Heart left ventricle (tissue), 16 donors: ENCODE results near the gene AGPAT2. TPM values are rescaled to one million over a fixed set of nuclear protein-coding genes. Genes with fewer than 3 reads are reported as not detected.
A peak's percentile ranks its signal among the peaks of the same experiment; 100 is the strongest.

Source experiments
- ATAC-seq, 4 donors: fragments of 200-7000 bp; cut with Tn5 transposase; one replicate each; pipeline ENCODE4 v1.9.1; 2020 to 2022; ENCODE audit warnings: moderate library complexity in 4 of 4, mild to moderate bottlenecking in 3 of 4, moderate number of reproducible peaks in 1 of 4
- DNase-seq, 5 donors: peaks; one replicate each; pipeline ENCODE4 v3.0.0-alpha.2; 2020
- H3K27ac ChIP-seq, 12 donors: fragments of 200-600 bp; sonication (generic) in 4 of 12; one replicate each; pipeline versions ENCODE4 v1.5.0 to v1.8.0; 2016 to 2022; ENCODE audit warnings: mild to moderate bottlenecking in 2 of 12
- H3K27me3 ChIP-seq, 9 donors: fragments of 200-600 bp; sonication (generic) in 2 of 9; one replicate each; pipeline versions ENCODE4 v1.5.1 to v1.8.0; 2016 to 2022; ENCODE audit warnings: mild to moderate bottlenecking in 3 of 9
- H3K36me3 ChIP-seq, 9 donors: fragments of 200-600 bp; sonication (generic) in 2 of 9; one replicate each; pipeline versions ENCODE4 v1.5.0 to v1.8.0; 2018 to 2022; ENCODE audit warnings: mild to moderate bottlenecking in 2 of 9
- H3K4me1 ChIP-seq, 12 donors: fragments of 200-600 bp; sonication (generic) in 4 of 12; one replicate each; pipeline versions ENCODE4 v1.5.0 to v1.8.0; 2016 to 2022; ENCODE audit warnings: mild to moderate bottlenecking in 3 of 12
- H3K4me3 ChIP-seq, 12 donors: fragments of 200-600 bp; sonication (generic) in 4 of 12; one replicate each; pipeline versions ENCODE4 v1.5.0 to v1.8.0; 2017 to 2022; ENCODE audit warnings: mild to moderate bottlenecking in 9 of 12, moderate library complexity in 4 of 12
- H3K9me3 ChIP-seq, 12 donors: fragments of 200-600 bp; sonication (generic) in 4 of 12; one replicate each; pipeline versions ENCODE4 v1.5.0 to v1.8.0; 2016 to 2022; ENCODE audit warnings: mild to moderate bottlenecking in 1 of 12
- POLR2A ChIP-seq, 2 donors: fragments of 450-650 bp; IDR thresholded peaks; one replicate each; pipeline ENCODE4 v1.6.1; 2017; ENCODE audit warnings: antibody characterized with exemption in 2 of 2, mild to moderate bottlenecking in 2 of 2, moderate library complexity in 2 of 2
- WGBS, 4 donors: extraction: QIAGEN DNeasy Blood & Tissue Kit in 2 of 4; methylation state at CpG; one replicate each; pipeline versions ENCODE4 v1.1.5 to v1.1.7; 2013 to 2018; 5-methylcytosine and 5-hydroxymethylcytosine counted together
- intact Hi-C, 10 donors: fragments of 100-400 bp; cut with DNase I; formaldehyde crosslinking; loops; one replicate each; pipeline versions ENCODE4 v1.11.1 to v1.14.2; 2022
- polyA plus RNA-seq, 2 donors: library from polyadenylated mRNA; stranded (reverse); fragments of 200-250 nt; gene quantifications; one replicate each; pipeline ENCODE4 v1.2.3, GENCODE V29; 2013
- total RNA-seq, 9 donors: library from RNA; depleted of rRNA in 2 of 9; stranded (reverse); fragments of >200 nt in 2 of 9; fragmentation: NEBNext Ultra II Directional in 3 of 9; extraction: Animal tissue kit (Norgen Biotek cat#: 25700) in 3 of 9; gene quantifications; one replicate each; pipeline versions ENCODE4 v1.1.0 to v1.2.4, GENCODE V29; 2016 to 2023
- TF ChIP-seq, protein P1 (sequence below), 12 donors: fragments of 200-600 bp; sonication (generic) in 4 of 12; IDR thresholded peaks; one replicate each; pipeline versions ENCODE4 v1.5.0 to v1.8.0; 2018 to 2022; ENCODE audit warnings: antibody characterized with exemption in 12 of 12, mild to moderate bottlenecking in 5 of 12
- donor health status: ischemic (EF 13 %, LVEDD 7.1; RV severe dilation, severe dysfunction).
- donor health status: healthy with polysubstance abuse.
- donor health status: DM: no; HTN: yes; CAD: no.
- donor health status: DM: no; HTN: no; CAD: no.
- donor health status: ischemic (EF 25% LVEDD 6.9; RV normal size, moderate dysfunction).
- donor health status: ischemic (EF 25% LVEDD 5.7; RV mildly dilated, moderate dysfunction).
- donor health status: healthy.
- donor health status: DM: yes; HTN: yes; CAD: no.
- donor health status: ischemic (EF 35%, LVEDD 5.7; RV mildly dilated, moderate dysfunction).
- donor health status: nonischemic (EF 11% LVEDD 7.7; RV severe dilation, severe dysfunction).
- donor health status: DM: yes; HTN: yes; CAD: no.
- donor health status: PGD.
- donor health status: ischemic (EF 29% LVEDD 5.4; RV normal size, mild dysfunction).
- donor health status: nonischemic (EF 23%, LVEDD 6.1; RV moderate dilation, normal function).

Gene AGPAT2
- total and polyA plus RNA-seq, 11 donors = 52.4 to 122 (median 69.3) TPM

DNA sequence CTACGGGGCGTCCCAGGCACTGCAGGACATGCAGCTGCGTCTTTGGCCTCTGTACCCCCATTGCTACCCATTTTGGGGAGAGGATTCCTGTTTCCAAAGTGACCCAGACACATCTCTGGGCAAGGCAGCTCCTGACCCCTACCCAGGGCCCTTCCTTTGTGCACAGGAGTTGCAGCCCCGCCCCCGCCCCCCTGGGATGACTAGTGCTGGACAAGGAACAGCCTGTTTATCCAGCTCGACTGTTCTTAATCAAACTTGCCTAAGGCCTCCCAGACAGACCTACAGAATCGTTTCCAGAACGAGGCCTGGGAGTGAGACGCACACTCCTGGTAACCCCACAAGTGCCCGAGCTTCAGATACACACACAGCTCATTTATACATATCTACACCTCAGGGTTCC lies 38.4 kb upstream of the AGPAT2 start:
- no peaks in the 10 kb centered on the region for H3K27me3 ChIP-seq
- H3K27ac ChIP-seq = peak overlapping the region in 6 of 12 donors; percentile 27 to 88 (median 74)
- 58 to 71% (median 63%) methylated on average over 10 of the region's 10 CpGs for WGBS, 4 donors
- peaks cover 15 to 84% (median 57%) of the 10 kb centered on the region in 12 donors for H3K4me1 ChIP-seq
- H3K36me3 ChIP-seq = peaks cover 3 to 59% (median 49%) of the 10 kb centered on the region in 9 donors
- DNase-seq = no peak
- TF ChIP-seq POLR2A (IDR thresholded peaks at IDR 0.05) = no peak
- TF ChIP-seq, protein P1, sequence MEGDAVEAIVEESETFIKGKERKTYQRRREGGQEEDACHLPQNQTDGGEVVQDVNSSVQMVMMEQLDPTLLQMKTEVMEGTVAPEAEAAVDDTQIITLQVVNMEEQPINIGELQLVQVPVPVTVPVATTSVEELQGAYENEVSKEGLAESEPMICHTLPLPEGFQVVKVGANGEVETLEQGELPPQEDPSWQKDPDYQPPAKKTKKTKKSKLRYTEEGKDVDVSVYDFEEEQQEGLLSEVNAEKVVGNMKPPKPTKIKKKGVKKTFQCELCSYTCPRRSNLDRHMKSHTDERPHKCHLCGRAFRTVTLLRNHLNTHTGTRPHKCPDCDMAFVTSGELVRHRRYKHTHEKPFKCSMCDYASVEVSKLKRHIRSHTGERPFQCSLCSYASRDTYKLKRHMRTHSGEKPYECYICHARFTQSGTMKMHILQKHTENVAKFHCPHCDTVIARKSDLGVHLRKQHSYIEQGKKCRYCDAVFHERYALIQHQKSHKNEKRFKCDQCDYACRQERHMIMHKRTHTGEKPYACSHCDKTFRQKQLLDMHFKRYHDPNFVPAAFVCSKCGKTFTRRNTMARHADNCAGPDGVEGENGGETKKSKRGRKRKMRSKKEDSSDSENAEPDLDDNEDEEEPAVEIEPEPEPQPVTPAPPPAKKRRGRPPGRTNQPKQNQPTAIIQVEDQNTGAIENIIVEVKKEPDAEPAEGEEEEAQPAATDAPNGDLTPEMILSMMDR (IDR thresholded peaks at IDR 0.05) = no peak
- intact Hi-C loops = loop anchor here in 3 of 10 donors (5.0 kb wide), 1 partner anchor 38 kb away; the partner anchor contains the start of gene AGPAT2 (in 3 of the 3)
- no peaks in the 10 kb centered on the region for H3K9me3 ChIP-seq
- ATAC-seq = no peak
- H3K4me3 ChIP-seq = peak overlapping the region in 11 of 12 donors; percentile 2 to 96 (median 83)

DNA sequence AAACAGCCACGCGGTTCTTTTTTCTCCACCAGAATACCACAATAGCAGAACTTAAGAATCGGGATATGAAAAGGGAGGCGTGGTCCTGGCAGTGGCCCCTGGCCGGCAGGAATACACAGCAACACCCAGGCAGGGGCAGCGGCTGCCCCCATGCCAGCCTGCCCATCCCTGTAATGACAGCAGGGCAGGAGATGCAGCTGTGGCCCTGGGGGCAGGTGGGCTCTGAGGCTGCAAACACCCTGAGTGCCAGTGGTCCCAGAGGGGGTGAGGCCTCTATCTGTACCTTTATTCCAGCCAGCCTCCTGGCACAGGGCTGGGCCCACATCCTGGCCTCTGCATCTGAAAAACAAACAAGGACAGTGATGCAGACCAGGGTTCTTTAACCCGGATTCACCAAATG lies 37.5 kb upstream of the AGPAT2 start:
- TF ChIP-seq POLR2A (IDR thresholded peaks at IDR 0.05) = no peak
- TF ChIP-seq, protein P1 (IDR thresholded peaks at IDR 0.05) = no peak
- H3K4me1 ChIP-seq = peaks cover 16 to 92% (median 64%) of the 10 kb centered on the region in 12 donors
- H3K27ac ChIP-seq = no peak overlapping the region
- no peaks in the 10 kb centered on the region for H3K27me3 ChIP-seq
- no peaks in the 10 kb centered on the region for H3K9me3 ChIP-seq
- WGBS, 4 donors = 68 to 80% (median 73%) methylated on average over 7 of the region's 7 CpGs
- ATAC-seq (no peak), DNase-seq (no peak)
- no peak overlapping the region for H3K4me3 ChIP-seq
- intact Hi-C loops = loop anchor here in 3 of 10 donors (5.0 kb wide), 1 partner anchor 37 kb away; the partner anchor contains the start of gene AGPAT2 (in 3 of the 3)
- H3K36me3 ChIP-seq = peaks cover 3 to 59% (median 49%) of the 10 kb centered on the region in 9 donors

DNA sequence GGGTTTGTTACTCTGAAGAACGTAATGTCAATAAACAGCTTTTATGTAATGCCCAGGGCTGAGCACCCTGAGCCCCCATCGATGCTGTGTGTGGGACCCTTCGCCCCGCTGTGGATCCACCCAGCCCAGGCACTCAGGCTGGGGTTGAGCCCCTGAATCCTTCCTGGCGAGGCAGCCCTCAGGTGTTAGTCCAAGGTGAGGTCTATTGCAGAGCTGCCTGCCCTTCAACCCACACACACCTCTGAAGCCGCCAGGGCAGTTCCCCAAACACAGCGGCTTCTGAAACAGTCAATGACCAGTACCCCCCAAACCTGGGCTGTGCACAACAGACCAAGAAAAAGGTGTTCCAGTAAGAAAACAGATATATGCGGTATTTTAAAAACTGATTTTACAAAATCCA lies 36.7 kb upstream of the AGPAT2 start:
- Histone ChIP-seq H3K27ac (no peak overlapping the region), H3K36me3 (peaks cover 3 to 59% (median 49%) of the 10 kb centered on the region in 9 donors), H3K4me1 (peaks cover 14 to 93% (median 65%) of the 10 kb centered on the region in 12 donors), H3K9me3 (no peaks in the 10 kb centered on the region), H3K4me3 (no peak overlapping the region), H3K27me3 (no peaks in the 10 kb centered on the region)
- ATAC-seq (no peak), DNase-seq (no peak)
- intact Hi-C loops = no loop called here
- WGBS, 4 donors = 94 to 98% (median 96%) methylated on average over 7 to 8 of the region's 8 CpGs
- TF ChIP-seq, protein P1 (IDR thresholded peaks at IDR 0.05) = no peak
- no peak for TF ChIP-seq POLR2A (IDR thresholded peaks at IDR 0.05)

DNA sequence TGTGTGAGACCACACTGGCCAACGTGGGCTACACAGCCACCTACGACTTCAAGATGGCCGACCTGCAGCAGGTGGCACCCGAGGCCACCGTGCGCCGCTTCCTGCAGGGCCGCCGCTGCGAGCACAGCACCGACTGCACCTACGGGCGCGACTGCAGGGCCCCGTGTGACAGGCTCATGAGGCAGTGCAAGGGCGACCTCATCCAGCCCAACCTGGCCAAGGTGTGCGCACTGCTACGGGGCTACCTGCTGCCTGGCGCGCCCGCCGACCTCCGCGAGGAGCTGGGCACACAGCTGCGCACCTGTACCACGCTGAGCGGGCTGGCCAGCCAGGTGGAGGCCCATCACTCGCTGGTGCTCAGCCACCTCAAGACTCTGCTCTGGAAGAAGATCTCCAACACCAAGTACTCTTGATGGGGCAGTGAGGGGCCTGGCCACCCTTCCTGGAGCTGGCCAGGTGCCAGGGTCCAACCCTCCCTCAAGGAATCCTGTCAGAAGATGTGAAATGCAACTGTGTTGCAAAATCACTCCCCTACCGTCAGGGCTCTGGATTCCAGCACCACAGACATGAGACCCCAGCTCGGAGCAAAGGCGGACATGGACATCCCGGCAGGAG lies 36.2 kb upstream of the AGPAT2 start:
- Histone ChIP-seq H3K27me3 (no peaks in the 10 kb centered on the region), H3K4me1 (peaks cover 11 to 93% (median 60%) of the 10 kb centered on the region in 12 donors), H3K4me3 (no peak overlapping the region), H3K9me3 (no peaks in the 10 kb centered on the region), H3K27ac (no peak overlapping the region), H3K36me3 (peaks cover 3 to 59% (median 49%) of the 10 kb centered on the region in 9 donors)
- WGBS, 4 donors = 90 to 96% (median 92%) methylated on average over 24 to 32 of the region's 32 CpGs
- ATAC-seq (no peak), DNase-seq (no peak)
- intact Hi-C loops = no loop called here
- TF ChIP-seq POLR2A (IDR thresholded peaks at IDR 0.05) = no peak
- TF ChIP-seq, protein P1 (IDR thresholded peaks at IDR 0.05) = no peak
